Measurements from ENCODE around the gene WNT3.
A peak's percentile ranks its signal among the peaks of the same experiment; 100 is the strongest.

The WNT3 gene

GRCh38 chr17:46796956-46797530, 21.4 kb downstream of the WNT3 start:
- no peak for TF ChIP-seq CTCF (IDR thresholded peaks at IDR 0.05; ENCODE audit: poor library complexity, severe bottlenecking)
- no peak overlapping the region for H3K4me3 ChIP-seq (ENCODE audit: severe bottlenecking)
- no peaks in the 10 kb centered on the region for H3K4me1 ChIP-seq (ENCODE audit: insufficient read depth, poor library complexity, severe bottlenecking)
- H3K36me3 ChIP-seq (ENCODE audit: low read depth), result no peaks in the 10 kb centered on the region
- no peaks in the 10 kb centered on the region for H3K27me3 ChIP-seq (ENCODE audit: insufficient read depth, poor library complexity, severe bottlenecking)
- no peaks in the 10 kb centered on the region for H3K9me3 ChIP-seq (ENCODE audit: severe bottlenecking)
- ATAC-seq (ENCODE audit: low read depth), result no peak
- DNase-seq (ENCODE audit: low spot score), result no peak
- no peak overlapping the region for H3K27ac ChIP-seq (ENCODE audit: poor library complexity, severe bottlenecking)

GRCh38 chr17:46796524-46796923, 22.0 kb downstream of the WNT3 start:
- Histone ChIP-seq H3K36me3 (ENCODE audit: low read depth) (no peaks in the 10 kb centered on the region), H3K9me3 (ENCODE audit: severe bottlenecking) (no peaks in the 10 kb centered on the region), H3K27ac (ENCODE audit: poor library complexity, severe bottlenecking) (no peak overlapping the region), H3K27me3 (ENCODE audit: insufficient read depth, poor library complexity, severe bottlenecking) (no peaks in the 10 kb centered on the region), H3K4me3 (ENCODE audit: severe bottlenecking) (no peak overlapping the region), H3K4me1 (ENCODE audit: insufficient read depth, poor library complexity, severe bottlenecking) (no peaks in the 10 kb centered on the region)
- no peak for DNase-seq (ENCODE audit: low spot score)
- TF ChIP-seq CTCF (IDR thresholded peaks at IDR 0.05; ENCODE audit: poor library complexity, severe bottlenecking), result no peak
- ATAC-seq (ENCODE audit: low read depth), result no peak

GRCh38 chr17:46796084-46796483, 22.4 kb downstream of the WNT3 start:
- ATAC-seq (ENCODE audit: low read depth) (no peak), DNase-seq (ENCODE audit: low spot score) (no peak)
- Histone ChIP-seq H3K36me3 (ENCODE audit: low read depth) (no peaks in the 10 kb centered on the region), H3K4me1 (ENCODE audit: insufficient read depth, poor library complexity, severe bottlenecking) (no peaks in the 10 kb centered on the region), H3K27me3 (ENCODE audit: insufficient read depth, poor library complexity, severe bottlenecking) (no peaks in the 10 kb centered on the region), H3K27ac (ENCODE audit: poor library complexity, severe bottlenecking) (no peak overlapping the region), H3K9me3 (ENCODE audit: severe bottlenecking) (no peaks in the 10 kb centered on the region), H3K4me3 (ENCODE audit: severe bottlenecking) (no peak overlapping the region)
- no peak for TF ChIP-seq CTCF (IDR thresholded peaks at IDR 0.05; ENCODE audit: poor library complexity, severe bottlenecking)

GRCh38 chr17:46795379-46795952, 23.0 kb downstream of the WNT3 start:
- no peak overlapping the region for H3K27ac ChIP-seq (ENCODE audit: poor library complexity, severe bottlenecking)
- TF ChIP-seq CTCF (IDR thresholded peaks at IDR 0.05; ENCODE audit: poor library complexity, severe bottlenecking), result no peak
- H3K4me1 ChIP-seq (ENCODE audit: insufficient read depth, poor library complexity, severe bottlenecking), result no peaks in the 10 kb centered on the region
- no peaks in the 10 kb centered on the region for H3K36me3 ChIP-seq (ENCODE audit: low read depth)
- H3K9me3 ChIP-seq (ENCODE audit: severe bottlenecking), result no peaks in the 10 kb centered on the region
- ATAC-seq (ENCODE audit: low read depth), result peak; percentile 76
- DNase-seq (ENCODE audit: low spot score), result no peak
- H3K27me3 ChIP-seq (ENCODE audit: insufficient read depth, poor library complexity, severe bottlenecking), result no peaks in the 10 kb centered on the region
- H3K4me3 ChIP-seq (ENCODE audit: severe bottlenecking), result no peak overlapping the region

GRCh38 chr17:46794318-46794717, 24.2 kb downstream of the WNT3 start:
- no peak overlapping the region for H3K27ac ChIP-seq (ENCODE audit: poor library complexity, severe bottlenecking)
- no peaks in the 10 kb centered on the region for H3K36me3 ChIP-seq (ENCODE audit: low read depth)
- TF ChIP-seq CTCF (IDR thresholded peaks at IDR 0.05; ENCODE audit: poor library complexity, severe bottlenecking), result no peak
- no peaks in the 10 kb centered on the region for H3K4me1 ChIP-seq (ENCODE audit: insufficient read depth, poor library complexity, severe bottlenecking)
- no peak overlapping the region for H3K4me3 ChIP-seq (ENCODE audit: severe bottlenecking)
- H3K27me3 ChIP-seq (ENCODE audit: insufficient read depth, poor library complexity, severe bottlenecking), result no peaks in the 10 kb centered on the region
- ATAC-seq (ENCODE audit: low read depth), result no peak
- DNase-seq (ENCODE audit: low spot score), result no peak
- no peaks in the 10 kb centered on the region for H3K9me3 ChIP-seq (ENCODE audit: severe bottlenecking)

Data from RWPE2 (cell line).